Neural cell (in vitro differentiated cells): ENCODE results near the gene KRT39. TPM values are rescaled to one million over a fixed set of nuclear protein-coding genes. Genes with fewer than 3 reads are reported as not detected.

ENCODE experiments used
- H2AFZ ChIP-seq: fragments of 200-600, 300-800 bp; sonication (generic), shearing (Covaris generic); 2 replicates; pipeline ENCODE4 v1.6.0; 2014; ENCODE audit warnings: low read depth, mild to moderate bottlenecking, antibody characterized with exemption, low read length, moderate library complexity
- H3F3A ChIP-seq: fragments of 200-600 bp; shearing (Covaris generic); 2 replicates; pipeline ENCODE4 v1.6.1; 2016; ENCODE audit warnings: mild to moderate bottlenecking, moderate library complexity, mixed read lengths, antibody characterized with exemption, low read length; ENCODE audit not compliant: insufficient read depth, poor library complexity, severe bottlenecking
- H3K27ac ChIP-seq: fragments of 200-600, 300-800 bp; sonication (generic), shearing (Covaris generic); 2 replicates; pipeline ENCODE4 v1.5.1; 2014; ENCODE audit warnings: mild to moderate bottlenecking, low read length, moderate library complexity
- H3K27me3 ChIP-seq: fragments of 300-800, 200-600 bp; sonication (generic), shearing (Covaris generic); 2 replicates; pipeline ENCODE4 v1.6.0; 2014; ENCODE audit warnings: mild to moderate bottlenecking, low read depth, low read length, moderate library complexity; ENCODE audit not compliant: insufficient read depth
- H3K36me3 ChIP-seq: fragments of 300-800, 200-600 bp; sonication (generic), shearing (Covaris generic); 2 replicates; pipeline ENCODE4 v1.5.1; 2014; ENCODE audit warnings: mild to moderate bottlenecking, antibody characterized with exemption, low read length, moderate library complexity; ENCODE audit not compliant: insufficient read depth
- H3K4me2 ChIP-seq: fragments of 300-800, 200-600 bp; sonication (generic), shearing (Covaris generic); 2 replicates; pipeline ENCODE4 v1.6.0; 2014; ENCODE audit warnings: mild to moderate bottlenecking, low read length
- H3K4me3 ChIP-seq: fragments of 300-800, 200-600 bp; sonication (generic), shearing (Covaris generic); 2 replicates; pipeline ENCODE4 v1.5.1; 2014; ENCODE audit warnings: mild to moderate bottlenecking, low read length, moderate library complexity
- H3K79me2 ChIP-seq: fragments of 200-600 bp; shearing (Covaris generic); replicated peaks from 2 replicates; pipeline ENCODE4 v1.6.0; 2014; ENCODE audit warnings: mild to moderate bottlenecking, low read length, moderate library complexity; ENCODE audit not compliant: insufficient read depth
- H3K9ac ChIP-seq: fragments of 300-800, 200-600 bp; sonication (generic), shearing (Covaris generic); 2 replicates; pipeline ENCODE4 v1.6.1; 2016; ENCODE audit warnings: mild to moderate bottlenecking, low read length, mixed read lengths
- H3K9me2 ChIP-seq: fragments of 200-600 bp; shearing (Covaris generic); 2 replicates; pipeline ENCODE4 v1.6.1; 2016; ENCODE audit warnings: mild to moderate bottlenecking, low read length, mixed read lengths; ENCODE audit not compliant: insufficient read depth
- H3K9me3 ChIP-seq: fragments of 200-600, 300-800 bp; sonication (generic), shearing (Covaris generic); 2 replicates; pipeline ENCODE4 v1.6.1; 2016; ENCODE audit warnings: mild to moderate bottlenecking, mixed run types, low read length, moderate library complexity, mixed read lengths
- H4K20me1 ChIP-seq: fragments of 200-600 bp; shearing (Covaris generic); 2 replicates; pipeline ENCODE4 v1.6.1; 2016; ENCODE audit warnings: mild to moderate bottlenecking, mixed run types; ENCODE audit not compliant: insufficient read depth
- EP300 ChIP-seq: fragments of 450-650 bp; conservative IDR thresholded peaks from 2 replicates; pipeline ENCODE4 v1.6.1; 2014; ENCODE audit warnings: antibody characterized with exemption, mild to moderate bottlenecking, moderate library complexity; ENCODE audit not compliant: poor library complexity, severe bottlenecking
- EZH2 ChIP-seq: fragments of 200-600, 300-800 bp; shearing (Covaris generic), sonication (generic); IDR thresholded peaks from 2 replicates; pipeline ENCODE4 v1.6.1; 2014; ENCODE audit warnings: antibody characterized with exemption, low read length, borderline replicate concordance, mild to moderate bottlenecking; ENCODE audit not compliant: insufficient read depth, poor library complexity, severe bottlenecking
- MXI1 ChIP-seq: fragments of 450-650 bp; conservative IDR thresholded peaks from 2 replicates; pipeline ENCODE4 v1.6.1; 2014; ENCODE audit warnings: antibody characterized with exemption, mild to moderate bottlenecking; ENCODE audit not compliant: poor library complexity, severe bottlenecking
- POLR2AphosphoS5 ChIP-seq: IDR thresholded peaks from 2 replicates; pipeline ENCODE4 v1.6.1; 2012
- RAD21 ChIP-seq: fragments of 450-650 bp; conservative IDR thresholded peaks from 2 replicates; pipeline ENCODE4 v1.6.1; 2014; ENCODE audit warnings: antibody characterized with exemption, mild to moderate bottlenecking, moderate library complexity
- SMC3 ChIP-seq: fragments of 450-650 bp; conservative IDR thresholded peaks from 2 replicates; pipeline ENCODE4 v1.6.1; 2014; ENCODE audit warnings: antibody characterized with exemption, mild to moderate bottlenecking, moderate library complexity; ENCODE audit not compliant: poor library complexity
- TAF1 ChIP-seq: IDR thresholded peaks from 2 replicates; pipeline ENCODE4 v1.6.1; 2012; ENCODE audit warnings: low read depth
- polyA plus RNA-seq: library from polyadenylated mRNA; depleted of rRNA; stranded (reverse); fragments of >200 nt; gene quantifications from 2 replicates; pipeline ENCODE4 v1.2.3, GENCODE V29; 2014
- TF ChIP-seq, protein P1 (sequence below): fragments of 450-650 bp; IDR thresholded peaks from 2 replicates; pipeline ENCODE4 v1.5.1; 2014; ENCODE audit warnings: antibody characterized with exemption, mild to moderate bottlenecking, moderate library complexity; ENCODE audit not compliant: poor library complexity, severe bottlenecking
- TF ChIP-seq, protein P2 (sequence below): IDR thresholded peaks from 2 replicates; pipeline ENCODE4 v1.6.1; 2012; ENCODE audit warnings: borderline replicate concordance

KRT39 gene
- polyA plus RNA-seq, 1 donor from 2014 or later, result not detected

DNA sequence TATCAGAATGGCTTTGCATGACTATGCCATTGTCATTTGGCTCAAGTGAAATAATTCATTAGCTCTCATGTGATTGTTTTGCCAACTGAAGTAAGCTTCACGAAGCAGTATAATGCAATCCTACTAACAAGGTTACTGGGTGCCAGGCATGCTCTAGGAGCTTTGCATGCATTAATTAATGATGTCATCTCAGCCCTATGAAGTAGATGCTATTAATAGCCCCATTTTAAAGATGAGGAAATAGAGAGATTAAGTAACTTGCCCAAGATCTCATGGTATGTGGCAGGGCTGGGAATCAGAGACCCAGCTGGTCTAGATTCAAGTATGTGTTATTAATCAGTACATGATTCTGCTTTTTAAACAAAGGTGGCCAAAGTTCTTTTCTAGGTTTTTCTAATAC, 14.1 kb downstream of the KRT39 start:
- no peak overlapping the region for H3K9ac ChIP-seq
- no peaks in the 10 kb centered on the region for H3K27me3 ChIP-seq
- no peaks in the 10 kb centered on the region for H4K20me1 ChIP-seq
- no peak overlapping the region for H3K27ac ChIP-seq
- no peaks in the 10 kb centered on the region for H3K79me2 ChIP-seq
- H3K4me2 ChIP-seq, result no peak overlapping the region
- no peak for TF ChIP-seq SMC3
- TF ChIP-seq EZH2, result no peak
- TF ChIP-seq EP300, result no peak
- no peaks in the 10 kb centered on the region for H3F3A ChIP-seq
- no peaks in the 10 kb centered on the region for H3K9me3 ChIP-seq
- H3K36me3 ChIP-seq, result no peaks in the 10 kb centered on the region
- H3K4me3 ChIP-seq, result no peak overlapping the region
- no peak overlapping the region for H2AFZ ChIP-seq
- no peaks in the 10 kb centered on the region for H3K9me2 ChIP-seq

DNA sequence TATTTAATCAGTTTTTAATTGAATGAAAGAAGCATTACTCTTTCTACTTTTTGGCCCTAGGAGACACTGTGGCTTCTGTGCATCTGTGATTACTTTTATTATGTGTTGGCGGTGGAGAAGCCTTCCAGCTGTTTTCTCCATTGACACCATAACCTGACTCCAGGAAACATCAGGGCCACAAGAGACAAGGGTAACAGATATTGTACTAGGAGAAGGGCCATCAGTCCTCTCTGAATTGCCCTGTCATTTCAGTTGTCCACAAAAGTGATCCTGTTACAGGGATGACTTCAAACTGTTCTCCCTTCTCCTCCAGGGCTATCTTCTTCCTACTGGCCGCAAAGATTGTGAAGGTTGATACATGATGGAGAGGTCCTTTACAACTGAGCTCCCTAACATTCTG, 14.6 kb downstream of the KRT39 start:
- no peaks in the 10 kb centered on the region for H4K20me1 ChIP-seq
- H3K4me2 ChIP-seq, result no peak overlapping the region
- no peaks in the 10 kb centered on the region for H3K79me2 ChIP-seq
- no peak overlapping the region for H3K4me3 ChIP-seq
- no peaks in the 10 kb centered on the region for H3K9me3 ChIP-seq
- no peaks in the 10 kb centered on the region for H3K9me2 ChIP-seq
- TF ChIP-seq MXI1, result no peak
- TF ChIP-seq EP300, result no peak
- TF ChIP-seq RAD21, result no peak
- TF ChIP-seq, protein P1, sequence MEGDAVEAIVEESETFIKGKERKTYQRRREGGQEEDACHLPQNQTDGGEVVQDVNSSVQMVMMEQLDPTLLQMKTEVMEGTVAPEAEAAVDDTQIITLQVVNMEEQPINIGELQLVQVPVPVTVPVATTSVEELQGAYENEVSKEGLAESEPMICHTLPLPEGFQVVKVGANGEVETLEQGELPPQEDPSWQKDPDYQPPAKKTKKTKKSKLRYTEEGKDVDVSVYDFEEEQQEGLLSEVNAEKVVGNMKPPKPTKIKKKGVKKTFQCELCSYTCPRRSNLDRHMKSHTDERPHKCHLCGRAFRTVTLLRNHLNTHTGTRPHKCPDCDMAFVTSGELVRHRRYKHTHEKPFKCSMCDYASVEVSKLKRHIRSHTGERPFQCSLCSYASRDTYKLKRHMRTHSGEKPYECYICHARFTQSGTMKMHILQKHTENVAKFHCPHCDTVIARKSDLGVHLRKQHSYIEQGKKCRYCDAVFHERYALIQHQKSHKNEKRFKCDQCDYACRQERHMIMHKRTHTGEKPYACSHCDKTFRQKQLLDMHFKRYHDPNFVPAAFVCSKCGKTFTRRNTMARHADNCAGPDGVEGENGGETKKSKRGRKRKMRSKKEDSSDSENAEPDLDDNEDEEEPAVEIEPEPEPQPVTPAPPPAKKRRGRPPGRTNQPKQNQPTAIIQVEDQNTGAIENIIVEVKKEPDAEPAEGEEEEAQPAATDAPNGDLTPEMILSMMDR, result no peak
- H3K27ac ChIP-seq, result no peak overlapping the region
- H3F3A ChIP-seq, result no peaks in the 10 kb centered on the region
- H3K36me3 ChIP-seq, result no peaks in the 10 kb centered on the region
- H3K9ac ChIP-seq, result no peak overlapping the region
- H2AFZ ChIP-seq, result no peak overlapping the region
- no peaks in the 10 kb centered on the region for H3K27me3 ChIP-seq

- TF ChIP-seq SMC3 (no peak), MXI1 (no peak), EZH2 (no peak), POLR2AphosphoS5 (no peak), RAD21 (no peak), EP300 (no peak), TAF1 (no peak)
- TF ChIP-seq, protein P2, sequence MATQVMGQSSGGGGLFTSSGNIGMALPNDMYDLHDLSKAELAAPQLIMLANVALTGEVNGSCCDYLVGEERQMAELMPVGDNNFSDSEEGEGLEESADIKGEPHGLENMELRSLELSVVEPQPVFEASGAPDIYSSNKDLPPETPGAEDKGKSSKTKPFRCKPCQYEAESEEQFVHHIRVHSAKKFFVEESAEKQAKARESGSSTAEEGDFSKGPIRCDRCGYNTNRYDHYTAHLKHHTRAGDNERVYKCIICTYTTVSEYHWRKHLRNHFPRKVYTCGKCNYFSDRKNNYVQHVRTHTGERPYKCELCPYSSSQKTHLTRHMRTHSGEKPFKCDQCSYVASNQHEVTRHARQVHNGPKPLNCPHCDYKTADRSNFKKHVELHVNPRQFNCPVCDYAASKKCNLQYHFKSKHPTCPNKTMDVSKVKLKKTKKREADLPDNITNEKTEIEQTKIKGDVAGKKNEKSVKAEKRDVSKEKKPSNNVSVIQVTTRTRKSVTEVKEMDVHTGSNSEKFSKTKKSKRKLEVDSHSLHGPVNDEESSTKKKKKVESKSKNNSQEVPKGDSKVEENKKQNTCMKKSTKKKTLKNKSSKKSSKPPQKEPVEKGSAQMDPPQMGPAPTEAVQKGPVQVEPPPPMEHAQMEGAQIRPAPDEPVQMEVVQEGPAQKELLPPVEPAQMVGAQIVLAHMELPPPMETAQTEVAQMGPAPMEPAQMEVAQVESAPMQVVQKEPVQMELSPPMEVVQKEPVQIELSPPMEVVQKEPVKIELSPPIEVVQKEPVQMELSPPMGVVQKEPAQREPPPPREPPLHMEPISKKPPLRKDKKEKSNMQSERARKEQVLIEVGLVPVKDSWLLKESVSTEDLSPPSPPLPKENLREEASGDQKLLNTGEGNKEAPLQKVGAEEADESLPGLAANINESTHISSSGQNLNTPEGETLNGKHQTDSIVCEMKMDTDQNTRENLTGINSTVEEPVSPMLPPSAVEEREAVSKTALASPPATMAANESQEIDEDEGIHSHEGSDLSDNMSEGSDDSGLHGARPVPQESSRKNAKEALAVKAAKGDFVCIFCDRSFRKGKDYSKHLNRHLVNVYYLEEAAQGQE, result no peak
- TF ChIP-seq, protein P1, result no peak
Measured at GRCh38 chr17:40951011-40951622, 15.6 kb downstream of the KRT39 start.

More at GRCh38 chr17:40951011-40951622, 15.6 kb downstream of the KRT39 start:
- Histone ChIP-seq H2AFZ (no peak overlapping the region), H3K4me3 (no peak overlapping the region), H3K4me2 (no peak overlapping the region), H3K9ac (no peak overlapping the region), H3K36me3 (no peaks in the 10 kb centered on the region), H3K9me3 (no peaks in the 10 kb centered on the region), H3K27me3 (no peaks in the 10 kb centered on the region), H3K79me2 (no peaks in the 10 kb centered on the region), H3K9me2 (no peaks in the 10 kb centered on the region), H3K27ac (no peak overlapping the region), H4K20me1 (no peaks in the 10 kb centered on the region), H3F3A (no peaks in the 10 kb centered on the region)
